Tibial nerve (tissue), 4 donors: Measurements from ENCODE around the gene RNF217.

Experiments
- EP300 ChIP-seq, 2 donors: sonication (generic); formaldehyde crosslinking; IDR thresholded peaks; one replicate each; pipeline ENCODE4 v1.6.1; 2017; ENCODE audit warnings: antibody characterized with exemption in 2 of 2, mild to moderate bottlenecking in 1 of 2
- POLR2A ChIP-seq, 2 donors: fragments of 450-650 bp; IDR thresholded peaks; one replicate each; pipeline ENCODE4 v1.6.1; 2017; ENCODE audit warnings: antibody characterized with exemption in 2 of 2, mild to moderate bottlenecking in 2 of 2, moderate library complexity in 2 of 2
- TF ChIP-seq, protein P1 (sequence below), 5 experiments: fragments of 200-600 bp in 3 of 5; fragments of 450-650 bp in 2 of 5; sonication (generic) in 3 of 5; IDR thresholded peaks; one replicate each; pipeline ENCODE4 v1.5.1; 2016 to 2019; ENCODE audit warnings: antibody characterized with exemption in 5 of 5, mild to moderate bottlenecking in 3 of 5, moderate library complexity in 2 of 5

DNA sequence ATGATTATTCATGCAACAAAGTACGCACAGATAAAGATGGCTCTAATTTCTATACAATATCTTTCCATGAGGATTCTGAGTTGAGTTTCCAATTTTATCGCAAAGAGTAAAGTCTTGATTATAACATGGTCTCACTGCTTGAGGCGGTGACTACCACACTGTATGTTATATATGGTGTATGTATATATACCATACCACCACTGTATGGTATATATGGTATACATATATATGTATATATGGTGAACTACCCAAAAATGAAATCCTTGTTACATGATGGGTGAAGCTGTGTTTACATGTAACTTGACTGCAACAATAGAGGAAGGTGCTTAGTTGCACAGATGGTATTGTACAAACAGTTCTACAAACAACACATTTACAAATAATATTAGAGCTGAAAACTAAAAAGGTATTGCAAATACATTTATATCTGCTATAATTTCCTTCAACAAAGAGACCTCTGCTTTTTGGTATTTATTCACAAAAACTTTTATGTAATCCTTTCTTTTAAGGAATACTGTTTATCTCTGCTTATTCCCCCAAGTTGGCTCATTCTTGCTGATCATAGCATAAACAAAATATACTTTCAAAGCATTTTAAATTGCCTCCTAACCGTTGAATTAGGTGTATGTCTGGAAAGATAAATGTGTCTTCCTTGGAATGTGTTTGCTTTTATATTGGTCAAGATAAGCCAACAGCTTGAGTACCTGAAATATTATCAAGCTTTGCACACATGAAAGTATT lies 113.7 kb downstream of the RNF217 start:
- TF ChIP-seq, protein P1, sequence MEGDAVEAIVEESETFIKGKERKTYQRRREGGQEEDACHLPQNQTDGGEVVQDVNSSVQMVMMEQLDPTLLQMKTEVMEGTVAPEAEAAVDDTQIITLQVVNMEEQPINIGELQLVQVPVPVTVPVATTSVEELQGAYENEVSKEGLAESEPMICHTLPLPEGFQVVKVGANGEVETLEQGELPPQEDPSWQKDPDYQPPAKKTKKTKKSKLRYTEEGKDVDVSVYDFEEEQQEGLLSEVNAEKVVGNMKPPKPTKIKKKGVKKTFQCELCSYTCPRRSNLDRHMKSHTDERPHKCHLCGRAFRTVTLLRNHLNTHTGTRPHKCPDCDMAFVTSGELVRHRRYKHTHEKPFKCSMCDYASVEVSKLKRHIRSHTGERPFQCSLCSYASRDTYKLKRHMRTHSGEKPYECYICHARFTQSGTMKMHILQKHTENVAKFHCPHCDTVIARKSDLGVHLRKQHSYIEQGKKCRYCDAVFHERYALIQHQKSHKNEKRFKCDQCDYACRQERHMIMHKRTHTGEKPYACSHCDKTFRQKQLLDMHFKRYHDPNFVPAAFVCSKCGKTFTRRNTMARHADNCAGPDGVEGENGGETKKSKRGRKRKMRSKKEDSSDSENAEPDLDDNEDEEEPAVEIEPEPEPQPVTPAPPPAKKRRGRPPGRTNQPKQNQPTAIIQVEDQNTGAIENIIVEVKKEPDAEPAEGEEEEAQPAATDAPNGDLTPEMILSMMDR (IDR thresholded peaks at IDR 0.05), result no peak
- TF ChIP-seq EP300 (IDR thresholded peaks at IDR 0.05) (no peak), POLR2A (IDR thresholded peaks at IDR 0.05) (no peak)
